Measurements from ENCODE around the gene PFDN4.

GRCh38 chr20:54221353-54221752 is 13.5 kb downstream of the PFDN4 start:
- TF ChIP-seq POLR2A (IDR thresholded peaks at IDR 0.05; ENCODE audit: low read depth, low read length) (no peak), POLR2AphosphoS5 (IDR thresholded peaks at IDR 0.05; ENCODE audit: low read depth, low read length) (no peak), TAF1 (IDR thresholded peaks at IDR 0.05; ENCODE audit: borderline replicate concordance, low read depth, low read length) (no peak)
